Astrocyte (in vitro differentiated cells and primary cell): ENCODE results near the gene ACSBG1.

Experiments
- EZH2 ChIP-seq: IDR thresholded peaks from 2 replicates; pipeline ENCODE4 v1.6.1; 2012; ENCODE audit warnings: mild to moderate bottlenecking, low read length, inconsistent platforms; ENCODE audit not compliant: insufficient read depth
- TF ChIP-seq, protein P1 (sequence below): IDR thresholded peaks from 2 replicates; pipeline ENCODE4 v1.5.1; 2011; ENCODE audit warnings: low read depth, mild to moderate bottlenecking, inconsistent platforms, low read length, moderate library complexity; ENCODE audit not compliant: insufficient read depth

DNA sequence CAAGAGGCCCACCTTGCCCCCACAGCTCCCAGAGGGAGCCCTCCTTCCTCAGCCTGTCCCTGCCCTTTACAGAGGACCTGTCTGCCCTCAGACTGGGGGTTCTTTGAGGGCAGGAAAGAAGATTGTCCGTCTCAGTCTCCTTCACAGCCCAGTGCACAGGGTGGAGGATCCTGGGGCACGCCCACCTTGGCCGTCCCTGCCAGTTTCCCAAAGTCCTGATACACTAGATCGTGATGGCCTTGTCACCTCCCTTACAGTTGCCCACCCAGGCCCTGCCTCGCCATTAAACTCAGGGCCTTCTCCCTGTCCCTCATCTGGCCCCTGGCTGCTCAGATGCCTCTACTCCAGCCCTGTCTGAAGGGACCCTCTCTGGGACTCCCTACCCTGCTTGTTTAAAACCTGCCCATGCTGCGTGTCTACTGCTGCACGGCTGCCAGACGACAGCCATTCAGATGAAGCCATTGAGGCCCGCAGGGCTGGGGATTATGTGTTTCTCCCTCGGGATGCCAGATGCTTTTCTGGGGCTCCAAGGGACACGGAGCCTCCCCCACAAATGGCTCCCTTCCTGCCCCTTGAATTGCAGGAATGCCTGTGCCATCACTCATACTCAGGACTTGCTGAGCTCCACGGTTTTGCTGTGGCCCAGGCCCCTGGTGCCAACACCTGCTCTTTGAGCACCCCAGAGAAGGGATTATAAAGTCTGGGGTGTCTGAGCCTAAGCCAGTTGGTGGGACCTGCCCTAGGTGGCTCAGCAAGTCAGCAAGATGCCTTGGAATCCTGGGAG lies 27.8 kb downstream of the ACSBG1 start:
- TF ChIP-seq, protein P1, sequence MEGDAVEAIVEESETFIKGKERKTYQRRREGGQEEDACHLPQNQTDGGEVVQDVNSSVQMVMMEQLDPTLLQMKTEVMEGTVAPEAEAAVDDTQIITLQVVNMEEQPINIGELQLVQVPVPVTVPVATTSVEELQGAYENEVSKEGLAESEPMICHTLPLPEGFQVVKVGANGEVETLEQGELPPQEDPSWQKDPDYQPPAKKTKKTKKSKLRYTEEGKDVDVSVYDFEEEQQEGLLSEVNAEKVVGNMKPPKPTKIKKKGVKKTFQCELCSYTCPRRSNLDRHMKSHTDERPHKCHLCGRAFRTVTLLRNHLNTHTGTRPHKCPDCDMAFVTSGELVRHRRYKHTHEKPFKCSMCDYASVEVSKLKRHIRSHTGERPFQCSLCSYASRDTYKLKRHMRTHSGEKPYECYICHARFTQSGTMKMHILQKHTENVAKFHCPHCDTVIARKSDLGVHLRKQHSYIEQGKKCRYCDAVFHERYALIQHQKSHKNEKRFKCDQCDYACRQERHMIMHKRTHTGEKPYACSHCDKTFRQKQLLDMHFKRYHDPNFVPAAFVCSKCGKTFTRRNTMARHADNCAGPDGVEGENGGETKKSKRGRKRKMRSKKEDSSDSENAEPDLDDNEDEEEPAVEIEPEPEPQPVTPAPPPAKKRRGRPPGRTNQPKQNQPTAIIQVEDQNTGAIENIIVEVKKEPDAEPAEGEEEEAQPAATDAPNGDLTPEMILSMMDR: no peak
- TF ChIP-seq EZH2: no peak
